Measurements from ENCODE around the gene VGLL3.

GRCh38 chr3:86991482-86991815, 500 bp upstream of the VGLL3 start:
- no peak for TF ChIP-seq CTCF (IDR thresholded peaks at IDR 0.05)
- no peak for TF ChIP-seq POLR2A (IDR thresholded peaks at IDR 0.05)
- no peak for TF ChIP-seq POLR2AphosphoS5 (IDR thresholded peaks at IDR 0.05)
